ENCODE results near the gene WDR38. TPM values are rescaled to one million over a fixed set of nuclear protein-coding genes. Genes with fewer than 3 reads are reported as not detected.

Gene WDR38
- polyA plus RNA-seq, 1 donor (not counting 4 experiments of a cell fraction or from before 2014, with no cell fraction given) = not detected

GRCh38 chr9:124846969-124847368, 6.3 kb upstream of the WDR38 start:
- dilution Hi-C loops (cut with MboI; ENCODE audit: extremely low pct_ligation_motif_present, low sequenced_read_pairs) = no loop called here
- Histone ChIP-seq H3K4me3 (ENCODE audit: control insufficient read depth in 2 of 3, extremely low read depth in 1 of 3, insufficient read depth in 2 of 3, low read depth in 1 of 3, low read length in 3 of 3) (no peak overlapping the region), H3K36me3 (ENCODE audit: control insufficient read depth in 2 of 2, extremely low read depth in 1 of 2, insufficient read depth in 2 of 2, low read length in 2 of 2) (no peaks in the 10 kb centered on the region), H3K9ac (ENCODE audit: control insufficient read depth, extremely low read depth, insufficient read depth, low read length) (no peak overlapping the region), H3K9me3 (ENCODE audit: control insufficient read depth, low read depth, low read length) (no peaks in the 10 kb centered on the region), H2AFZ (ENCODE audit: control insufficient read depth, low read length) (no peak overlapping the region), H3K9me1 (ENCODE audit: control insufficient read depth, extremely low read depth, insufficient read depth, low read length) (no peaks in the 10 kb centered on the region), H4K20me1 (ENCODE audit: control insufficient read depth, extremely low read depth, insufficient read depth, low read length) (no peaks in the 10 kb centered on the region), H3K27me3 (ENCODE audit: control insufficient read depth, extremely low read depth, insufficient read depth, low read length) (no peaks in the 10 kb centered on the region), H3K79me2 (ENCODE audit: control insufficient read depth, insufficient read depth, low read length) (no peaks in the 10 kb centered on the region), H3K4me2 (ENCODE audit: control insufficient read depth, extremely low read depth, insufficient read depth, low read depth, low read length) (no peak overlapping the region), H3K4me1 (ENCODE audit: control insufficient read depth, extremely low read depth, insufficient read depth, low read length) (no peaks in the 10 kb centered on the region), H3K27ac (ENCODE audit: control insufficient read depth, insufficient read depth, low read length) (no peak overlapping the region)
- TF ChIP-seq CTCF (optimal IDR thresholded peaks at IDR 0.05 in 1 of 3, IDR thresholded peaks at IDR 0.05 in 1 of 3, conservative IDR thresholded peaks at IDR 0.05 in 1 of 3; ENCODE audit: extremely low read depth in 1 of 3, insufficient read depth in 2 of 3, low read length in 3 of 3) = no peak
- TF ChIP-seq EZH2 (IDR thresholded peaks at IDR 0.05; ENCODE audit: low read length) = no peak
- no peak for FAIRE-seq
- DNase-seq (ENCODE audit: low read depth, low spot score) = no peak

- Histone ChIP-seq H3K9ac (ENCODE audit: control insufficient read depth, extremely low read depth, insufficient read depth, low read length) (no peak overlapping the region), H3K4me3 (ENCODE audit: control insufficient read depth in 2 of 3, extremely low read depth in 1 of 3, insufficient read depth in 2 of 3, low read depth in 1 of 3, low read length in 3 of 3) (no peak overlapping the region), H3K27me3 (ENCODE audit: control insufficient read depth, extremely low read depth, insufficient read depth, low read length) (no peaks in the 10 kb centered on the region), H3K79me2 (ENCODE audit: control insufficient read depth, insufficient read depth, low read length) (no peaks in the 10 kb centered on the region), H3K4me1 (ENCODE audit: control insufficient read depth, extremely low read depth, insufficient read depth, low read length) (peaks cover 10% of the 10 kb centered on the region), H3K9me1 (ENCODE audit: control insufficient read depth, extremely low read depth, insufficient read depth, low read length) (no peaks in the 10 kb centered on the region), H3K27ac (ENCODE audit: control insufficient read depth, insufficient read depth, low read length) (no peak overlapping the region), H3K9me3 (ENCODE audit: control insufficient read depth, low read depth, low read length) (no peaks in the 10 kb centered on the region), H3K36me3 (ENCODE audit: control insufficient read depth in 2 of 2, extremely low read depth in 1 of 2, insufficient read depth in 2 of 2, low read length in 2 of 2) (no peaks in the 10 kb centered on the region), H4K20me1 (ENCODE audit: control insufficient read depth, extremely low read depth, insufficient read depth, low read length) (peaks cover 5% of the 10 kb centered on the region), H3K4me2 (ENCODE audit: control insufficient read depth, extremely low read depth, insufficient read depth, low read depth, low read length) (no peak overlapping the region), H2AFZ (ENCODE audit: control insufficient read depth, low read length) (no peak overlapping the region)
- DNase-seq (ENCODE audit: low read depth, low spot score) (no peak), FAIRE-seq (no peak)
- no peak for TF ChIP-seq EZH2 (IDR thresholded peaks at IDR 0.05; ENCODE audit: low read length)
- dilution Hi-C loops (cut with MboI; ENCODE audit: extremely low pct_ligation_motif_present, low sequenced_read_pairs) = no loop called here
These were observed 3.5 kb upstream of the WDR38 start for GRCh38 chr9:124849801-124850200.

Measured in keratinocyte (primary cell).